ENCODE measurements around the gene KIF21B. TPM values are rescaled to one million over a fixed set of nuclear protein-coding genes. Genes with fewer than 3 reads are reported as not detected.

Gene KIF21B
- total RNA-seq, 6 experiments from 2014 or later = 0.75 to 4.4 (median 1.4) TPM

GRCh38 chr1:200971428-200971903 lies 52.0 kb downstream of the KIF21B start:
- Histone ChIP-seq H3K4me3 (no peak overlapping the region), H3K27ac (no peak overlapping the region), H3K4me1 (no peaks in the 10 kb centered on the region), H3K27me3 (no peaks in the 10 kb centered on the region), H3K9me3 (no peaks in the 10 kb centered on the region), H3K36me3 (no peaks in the 10 kb centered on the region)
- ATAC-seq (no peak), DNase-seq (no peak)
- intact Hi-C loops (cut with DNase I) = loop anchor here (5.0 to 10.0 kb wide), 3 partner anchors 71 to 143 kb away; partner anchors contain the start of gene CACNA1S (in 2 of the 2)
- TF ChIP-seq CTCF (IDR thresholded peaks at IDR 0.05) = no peak
- TF ChIP-seq POLR2A (IDR thresholded peaks at IDR 0.05) = no peak
- 65% methylated on average over 5 of the region's 14 CpGs for WGBS (ENCODE audit: insufficient coverage, low coverage, low lambda C conversion rate, missing lambda C conversion rate)

GRCh38 chr1:200970771-200971427 lies 52.6 kb downstream of the KIF21B start:
- DNase-seq (peak in 1 of 3 donors; percentile 41), ATAC-seq (no peak)
- Histone ChIP-seq H3K9me3 (no peaks in the 10 kb centered on the region), H3K4me3 (no peak overlapping the region), H3K4me1 (no peaks in the 10 kb centered on the region), H3K27ac (no peak overlapping the region), H3K36me3 (no peaks in the 10 kb centered on the region), H3K27me3 (no peaks in the 10 kb centered on the region)
- intact Hi-C loops (cut with DNase I) = loop anchor here (5.0 to 10.0 kb wide), 3 partner anchors 71 to 144 kb away; partner anchors contain the start of gene CACNA1S (in 2 of the 2)
- TF ChIP-seq POLR2A (IDR thresholded peaks at IDR 0.05) (no peak), CTCF (IDR thresholded peaks at IDR 0.05) (no peak)
- 87% methylated on average over 3 of the region's 14 CpGs for WGBS (ENCODE audit: insufficient coverage, low coverage, low lambda C conversion rate, missing lambda C conversion rate)

GRCh38 chr1:200969726-200970561 lies 53.6 kb downstream of the KIF21B start:
- H3K9me3 ChIP-seq = no peaks in the 10 kb centered on the region
- no peak for TF ChIP-seq POLR2A (IDR thresholded peaks at IDR 0.05)
- intact Hi-C loops (cut with DNase I) = loop anchor here (5.0 to 10.0 kb wide), 3 partner anchors 72 to 145 kb away; partner anchors contain the start of gene CACNA1S (in 2 of the 2)
- H3K36me3 ChIP-seq = no peaks in the 10 kb centered on the region
- no peak overlapping the region for H3K27ac ChIP-seq
- no peaks in the 10 kb centered on the region for H3K27me3 ChIP-seq
- DNase-seq (peak in 1 of 3 donors; percentile 39), ATAC-seq (no peak)
- WGBS (ENCODE audit: insufficient coverage, low coverage, low lambda C conversion rate, missing lambda C conversion rate) = 94% methylated on average over 2 of the region's 11 CpGs
- no peaks in the 10 kb centered on the region for H3K4me1 ChIP-seq
- no peak overlapping the region for H3K4me3 ChIP-seq

- intact Hi-C loops (cut with DNase I) = no loop called here
- no peaks in the 10 kb centered on the region for H3K4me1 ChIP-seq
- 94% methylated on average over 11 of the region's 13 CpGs for WGBS (ENCODE audit: insufficient coverage, low coverage, low lambda C conversion rate, missing lambda C conversion rate)
- no peaks in the 10 kb centered on the region for H3K36me3 ChIP-seq
- H3K4me3 ChIP-seq = no peak overlapping the region
- no peak for TF ChIP-seq CTCF (IDR thresholded peaks at IDR 0.05)
- no peak for TF ChIP-seq POLR2A (IDR thresholded peaks at IDR 0.05)
- no peaks in the 10 kb centered on the region for H3K9me3 ChIP-seq
- no peaks in the 10 kb centered on the region for H3K27me3 ChIP-seq
- ATAC-seq = no peak
- DNase-seq = peak in 1 of 3 donors; percentile 24
- no peak overlapping the region for H3K27ac ChIP-seq
Measured at GRCh38 chr1:200968469-200969410, 54.8 kb downstream of the KIF21B start.

All from right lobe of liver (tissue), 6 donors.